Measurements from ENCODE around the gene ITPR1.

DNA sequence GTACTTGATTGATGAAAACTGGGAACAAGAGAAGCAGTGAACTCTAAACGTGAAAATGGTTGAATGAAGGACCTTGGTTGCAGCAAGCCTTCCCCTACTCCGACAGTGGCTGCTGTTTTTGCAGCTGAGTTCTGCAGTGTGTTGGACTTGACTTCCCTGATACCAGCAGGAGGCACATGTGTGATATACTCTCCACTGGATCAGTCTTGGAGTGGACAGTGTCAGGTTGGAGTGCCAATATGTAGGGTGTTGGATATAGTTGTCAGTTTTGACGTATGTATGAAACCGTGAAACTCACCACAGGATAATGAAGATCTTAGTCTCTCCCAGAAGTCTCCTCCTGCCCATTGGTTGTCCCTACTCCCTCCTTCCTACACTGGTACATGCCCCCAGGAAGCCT lies 106.5 kb downstream of the ITPR1 start:
- TF ChIP-seq, protein P1, sequence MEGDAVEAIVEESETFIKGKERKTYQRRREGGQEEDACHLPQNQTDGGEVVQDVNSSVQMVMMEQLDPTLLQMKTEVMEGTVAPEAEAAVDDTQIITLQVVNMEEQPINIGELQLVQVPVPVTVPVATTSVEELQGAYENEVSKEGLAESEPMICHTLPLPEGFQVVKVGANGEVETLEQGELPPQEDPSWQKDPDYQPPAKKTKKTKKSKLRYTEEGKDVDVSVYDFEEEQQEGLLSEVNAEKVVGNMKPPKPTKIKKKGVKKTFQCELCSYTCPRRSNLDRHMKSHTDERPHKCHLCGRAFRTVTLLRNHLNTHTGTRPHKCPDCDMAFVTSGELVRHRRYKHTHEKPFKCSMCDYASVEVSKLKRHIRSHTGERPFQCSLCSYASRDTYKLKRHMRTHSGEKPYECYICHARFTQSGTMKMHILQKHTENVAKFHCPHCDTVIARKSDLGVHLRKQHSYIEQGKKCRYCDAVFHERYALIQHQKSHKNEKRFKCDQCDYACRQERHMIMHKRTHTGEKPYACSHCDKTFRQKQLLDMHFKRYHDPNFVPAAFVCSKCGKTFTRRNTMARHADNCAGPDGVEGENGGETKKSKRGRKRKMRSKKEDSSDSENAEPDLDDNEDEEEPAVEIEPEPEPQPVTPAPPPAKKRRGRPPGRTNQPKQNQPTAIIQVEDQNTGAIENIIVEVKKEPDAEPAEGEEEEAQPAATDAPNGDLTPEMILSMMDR (IDR thresholded peaks at IDR 0.05; ENCODE audit: poor library complexity, severe bottlenecking): no peak
- TF ChIP-seq POLR2AphosphoS5 (IDR thresholded peaks at IDR 0.05) (no peak), EP300 (conservative IDR thresholded peaks at IDR 0.05; ENCODE audit: poor library complexity, severe bottlenecking) (no peak), RAD21 (conservative IDR thresholded peaks at IDR 0.05) (no peak)

Data from neural cell (in vitro differentiated cells).